Naive thymus-derived CD8-positive, alpha-beta T cell (primary cell): ENCODE data around the gene MOV10L1. TPM values are rescaled to one million over a fixed set of nuclear protein-coding genes. Genes with fewer than 3 reads are reported as not detected.

ENCODE experiments used
- ATAC-seq, 2 donors: fragments of 150-1000 bp; cut with Tn5 transposase in 1 of 2; sonication (Bioruptor Pico), chemical (Tn5 transposase) in 1 of 2; 1 replicate in 1 of 2; 2 replicates in 1 of 2; pipeline ENCODE4 v1.10.0; 2021; ENCODE audit warnings: mild to moderate bottlenecking in 2 of 2, moderate library complexity in 2 of 2
- POLR2A ChIA-PET: fragments of 350-600 bp; sonication (Branson Sonifier 250); formaldehyde crosslinking; loops from one replicate; lab custom pipeline; 2021; ENCODE audit warnings: antibody characterized with exemption; lab: Charles Lee
- DNase-seq, 10 donors: peaks; one replicate each; pipeline versions ENCODE4 v3.0.0 to v3.0.0-alpha.2; 2020 to 2022
- H3K27ac Mint-ChIP-seq, 10 donors: one replicate each; pipeline ENCODE4 v1.8.0; 2020 to 2022; ENCODE audit warnings: mild to moderate bottlenecking in 10 of 10, mixed read lengths in 10 of 10, moderate library complexity in 4 of 10, inconsistent platforms in 1 of 10
- H3K27me3 Mint-ChIP-seq, 5 donors: one replicate each; pipeline ENCODE4 v1.8.0; 2021 to 2022; ENCODE audit warnings: mixed read lengths in 5 of 5
- H3K36me3 Mint-ChIP-seq, 3 donors: one replicate each; pipeline ENCODE4 v1.8.0; 2020 to 2022; ENCODE audit warnings: mixed read lengths in 3 of 3, mild to moderate bottlenecking in 2 of 3, inconsistent platforms in 1 of 3
- H3K4me1 Mint-ChIP-seq, 4 donors: one replicate each; pipeline ENCODE4 v1.8.0; 2021 to 2022; ENCODE audit warnings: mixed read lengths in 4 of 4
- H3K4me3 Mint-ChIP-seq, 10 donors: one replicate each; pipeline ENCODE4 v1.8.0; 2020 to 2022; ENCODE audit warnings: mild to moderate bottlenecking in 10 of 10, mixed read lengths in 10 of 10, moderate library complexity in 6 of 10, inconsistent platforms in 1 of 10
- H3K9me3 Mint-ChIP-seq, 9 donors: one replicate each; pipeline ENCODE4 v1.8.0; 2020 to 2022; ENCODE audit warnings: mixed read lengths in 9 of 9, mild to moderate bottlenecking in 3 of 9, inconsistent platforms in 1 of 9, moderate library complexity in 1 of 9
- polyA plus RNA-seq, 3 donors: library from polyadenylated mRNA; unstranded; fragments of 300-500 nt; fragmentation: Illumina TruSeq; gene quantifications; one replicate each; pipeline ENCODE4 v1.2.3, GENCODE V29; 2021
- total RNA-seq, 8 experiments: library from RNA in 2 of 8; stranded (reverse) in 2 of 8; gene quantifications; one replicate each; pipeline ENCODE4 v1.2.3 and lab custom pipeline; 2021 to 2026

Gene MOV10L1
- total and polyA plus RNA-seq, 5 experiments from 2014 or later = not detected

GRCh38 chr22:50150161-50151129 lies 60.6 kb downstream of the MOV10L1 start:
- POLR2A ChIA-PET = interaction anchor here (1.4 kb wide), 1 partner anchor 44 kb away, joined by 3 read pairs; no protein-coding TSS in a partner anchor
- H3K27ac Mint-ChIP-seq = peak overlapping the region in 1 of 10 donors; percentile 9

GRCh38 chr22:50151571-50152537 lies 62.0 kb downstream of the MOV10L1 start:
- Mint-ChIP-seq H3K9me3 (no peaks in the 10 kb centered on the region), H3K27me3 (peaks cover 0 to 3% (median 0%) of the 10 kb centered on the region in 5 donors), H3K4me3 (no peak overlapping the region), H3K36me3 (no peaks in the 10 kb centered on the region), H3K4me1 (peaks cover 3 to 5% (median 5%) of the 10 kb centered on the region in 4 donors), H3K27ac (no peak overlapping the region)
- POLR2A ChIA-PET = no interaction called here
- DNase-seq (no peak), ATAC-seq (no peak)

More at GRCh38 chr22:50150161-50151129, 60.6 kb downstream of the MOV10L1 start:
- no peak overlapping the region for H3K4me3 Mint-ChIP-seq
- DNase-seq = no peak
- H3K9me3 Mint-ChIP-seq = no peaks in the 10 kb centered on the region
- H3K27me3 Mint-ChIP-seq = peaks cover 0 to 3% (median 0%) of the 10 kb centered on the region in 5 donors
- ATAC-seq = no peak
- no peaks in the 10 kb centered on the region for H3K36me3 Mint-ChIP-seq
- peaks cover 3 to 7% (median 5%) of the 10 kb centered on the region in 4 donors for H3K4me1 Mint-ChIP-seq

GRCh38 chr22:50153056-50153755 lies 63.4 kb downstream of the MOV10L1 start:
- ATAC-seq (no peak), DNase-seq (no peak)
- H3K4me3 Mint-ChIP-seq = no peak overlapping the region
- H3K36me3 Mint-ChIP-seq = no peaks in the 10 kb centered on the region
- peaks cover 0 to 3% (median 0%) of the 10 kb centered on the region in 5 donors for H3K27me3 Mint-ChIP-seq
- no peak overlapping the region for H3K27ac Mint-ChIP-seq
- peaks cover 3 to 5% (median 4%) of the 10 kb centered on the region in 4 donors for H3K4me1 Mint-ChIP-seq
- no peaks in the 10 kb centered on the region for H3K9me3 Mint-ChIP-seq
- POLR2A ChIA-PET = no interaction called here

- POLR2A ChIA-PET = no interaction called here
- H3K4me1 Mint-ChIP-seq = peaks cover 3 to 5% (median 4%) of the 10 kb centered on the region in 4 donors
- no peaks in the 10 kb centered on the region for H3K36me3 Mint-ChIP-seq
- H3K4me3 Mint-ChIP-seq = no peak overlapping the region
- H3K27ac Mint-ChIP-seq = no peak overlapping the region
- ATAC-seq = no peak
- H3K27me3 Mint-ChIP-seq = peaks cover 0 to 5% (median 0%) of the 10 kb centered on the region in 5 donors
- no peak for DNase-seq
- no peaks in the 10 kb centered on the region for H3K9me3 Mint-ChIP-seq
Measured at GRCh38 chr22:50153756-50154140, 63.9 kb downstream of the MOV10L1 start.

GRCh38 chr22:50157709-50158375 lies 68.0 kb downstream of the MOV10L1 start:
- POLR2A ChIA-PET = no interaction called here
- H3K27me3 Mint-ChIP-seq = peaks cover 4 to 22% (median 4%) of the 10 kb centered on the region in 5 donors
- no peaks in the 10 kb centered on the region for H3K9me3 Mint-ChIP-seq
- no peak for DNase-seq
- no peaks in the 10 kb centered on the region for H3K4me1 Mint-ChIP-seq
- ATAC-seq = no peak
- H3K36me3 Mint-ChIP-seq = no peaks in the 10 kb centered on the region
- H3K4me3 Mint-ChIP-seq = no peak overlapping the region
- H3K27ac Mint-ChIP-seq = no peak overlapping the region

GRCh38 chr22:50160947-50161346 lies 71.1 kb downstream of the MOV10L1 start:
- no peaks in the 10 kb centered on the region for H3K36me3 Mint-ChIP-seq
- DNase-seq (no peak), ATAC-seq (no peak)
- no peaks in the 10 kb centered on the region for H3K4me1 Mint-ChIP-seq
- H3K27me3 Mint-ChIP-seq = peaks cover 6 to 26% (median 7%) of the 10 kb centered on the region in 5 donors
- H3K9me3 Mint-ChIP-seq = no peaks in the 10 kb centered on the region
- H3K27ac Mint-ChIP-seq = no peak overlapping the region
- POLR2A ChIA-PET = no interaction called here
- H3K4me3 Mint-ChIP-seq = no peak overlapping the region

- DNase-seq = peak in 1 of 10 donors; percentile 37
- H3K4me1 Mint-ChIP-seq = no peaks in the 10 kb centered on the region
- H3K27ac Mint-ChIP-seq = no peak overlapping the region
- no peaks in the 10 kb centered on the region for H3K9me3 Mint-ChIP-seq
- no peak overlapping the region for H3K4me3 Mint-ChIP-seq
- peaks cover 6 to 26% (median 7%) of the 10 kb centered on the region in 5 donors for H3K27me3 Mint-ChIP-seq
- no peaks in the 10 kb centered on the region for H3K36me3 Mint-ChIP-seq
- POLR2A ChIA-PET = no interaction called here
- ATAC-seq = no peak
Measured at GRCh38 chr22:50161508-50162390, 71.9 kb downstream of the MOV10L1 start.

- DNase-seq (peak in 1 of 10 donors; percentile 31), ATAC-seq (no peak)
- Mint-ChIP-seq H3K27ac (no peak overlapping the region), H3K9me3 (no peaks in the 10 kb centered on the region), H3K27me3 (peaks cover 6 to 24% (median 8%) of the 10 kb centered on the region in 5 donors), H3K4me1 (no peaks in the 10 kb centered on the region), H3K4me3 (no peak overlapping the region), H3K36me3 (no peaks in the 10 kb centered on the region)
- POLR2A ChIA-PET = no interaction called here
Measured at GRCh38 chr22:50162391-50162956, 72.7 kb downstream of the MOV10L1 start.

GRCh38 chr22:50165436-50166123 lies 75.8 kb downstream of the MOV10L1 start:
- Mint-ChIP-seq H3K9me3 (peaks cover 0 to 1% (median 0%) of the 10 kb centered on the region in 9 donors), H3K27me3 (peaks cover 6 to 33% (median 23%) of the 10 kb centered on the region in 5 donors), H3K4me1 (peaks cover 2 to 11% (median 5%) of the 10 kb centered on the region in 4 donors), H3K4me3 (no peak overlapping the region), H3K36me3 (peaks cover 0 to 7% (median 0%) of the 10 kb centered on the region in 3 donors), H3K27ac (no peak overlapping the region)
- DNase-seq (peak in 1 of 10 donors; percentile 53), ATAC-seq (no peak)
- POLR2A ChIA-PET = no interaction called here
